ENCODE results near the gene FRYL. TPM values are rescaled to one million over a fixed set of nuclear protein-coding genes. Genes with fewer than 3 reads are reported as not detected.
A peak's percentile ranks its signal among the peaks of the same experiment; 100 is the strongest.

FRYL gene
- total RNA-seq, 1 donor from 2014 or later = 190 TPM

GRCh38 chr4:48495941-48496340 is 284.1 kb downstream of the FRYL start:
- no peak overlapping the region for H3K27ac Mint-ChIP-seq (ENCODE audit: unreplicated experiment)
- H3K9me3 Mint-ChIP-seq (ENCODE audit: unreplicated experiment) = peaks cover 4% of the 10 kb centered on the region
- no peak for TF ChIP-seq CTCF (IDR thresholded peaks at IDR 0.05; ENCODE audit: partially characterized antibody, unreplicated experiment)

GRCh38 chr4:48493452-48494100 is 286.5 kb downstream of the FRYL start:
- H3K27ac Mint-ChIP-seq (ENCODE audit: unreplicated experiment) = peak overlapping the region; percentile 5
- H3K27me3 Mint-ChIP-seq (ENCODE audit: unreplicated experiment) = peaks cover 10% of the 10 kb centered on the region
- no peak for DNase-seq
- peaks cover 4% of the 10 kb centered on the region for H3K9me3 Mint-ChIP-seq (ENCODE audit: unreplicated experiment)
- H3K4me1 Mint-ChIP-seq (ENCODE audit: low read depth, unreplicated experiment) = peaks cover 7% of the 10 kb centered on the region
- TF ChIP-seq CTCF (IDR thresholded peaks at IDR 0.05; ENCODE audit: partially characterized antibody, unreplicated experiment) = no peak
- H3K4me3 Mint-ChIP-seq (ENCODE audit: unreplicated experiment) = no peak overlapping the region
- peaks cover 4% of the 10 kb centered on the region for H3K36me3 Mint-ChIP-seq (ENCODE audit: unreplicated experiment)

More at GRCh38 chr4:48495941-48496340, 284.1 kb downstream of the FRYL start:
- Mint-ChIP-seq H3K36me3 (ENCODE audit: unreplicated experiment) (peaks cover 4% of the 10 kb centered on the region), H3K27me3 (ENCODE audit: unreplicated experiment) (peaks cover 5% of the 10 kb centered on the region), H3K4me1 (ENCODE audit: low read depth, unreplicated experiment) (peaks cover 7% of the 10 kb centered on the region), H3K4me3 (ENCODE audit: unreplicated experiment) (no peak overlapping the region)
- DNase-seq = no peak

- Mint-ChIP-seq H3K27ac (ENCODE audit: unreplicated experiment) (no peak overlapping the region), H3K4me1 (ENCODE audit: low read depth, unreplicated experiment) (peaks cover 7% of the 10 kb centered on the region), H3K27me3 (ENCODE audit: unreplicated experiment) (peaks cover 13% of the 10 kb centered on the region), H3K9me3 (ENCODE audit: unreplicated experiment) (peaks cover 4% of the 10 kb centered on the region), H3K36me3 (ENCODE audit: unreplicated experiment) (peaks cover 10% of the 10 kb centered on the region), H3K4me3 (ENCODE audit: unreplicated experiment) (no peak overlapping the region)
- TF ChIP-seq CTCF (IDR thresholded peaks at IDR 0.05; ENCODE audit: partially characterized antibody, unreplicated experiment) = no peak
- peak; percentile 24 for DNase-seq
Observed at GRCh38 chr4:48491514-48492176, 288.4 kb downstream of the FRYL start.

- Mint-ChIP-seq H3K9me3 (ENCODE audit: unreplicated experiment) (peaks cover 4% of the 10 kb centered on the region), H3K27ac (ENCODE audit: unreplicated experiment) (no peak overlapping the region), H3K36me3 (ENCODE audit: unreplicated experiment) (peaks cover 10% of the 10 kb centered on the region), H3K27me3 (ENCODE audit: unreplicated experiment) (peaks cover 13% of the 10 kb centered on the region), H3K4me1 (ENCODE audit: low read depth, unreplicated experiment) (peaks cover 7% of the 10 kb centered on the region), H3K4me3 (ENCODE audit: unreplicated experiment) (no peak overlapping the region)
- no peak for DNase-seq
- TF ChIP-seq CTCF (IDR thresholded peaks at IDR 0.05; ENCODE audit: partially characterized antibody, unreplicated experiment) = no peak
Observed at GRCh38 chr4:48490680-48491513, 289.2 kb downstream of the FRYL start.

All from glutamatergic neuron (in vitro differentiated cells).